K562 (cell line): ENCODE measurements around the gene PPM1N. TPM values are rescaled to one million over a fixed set of nuclear protein-coding genes. Genes with fewer than 3 reads are reported as not detected.

Experiments used
- BHLHE40 ChIP-seq: IDR thresholded peaks from 2 replicates; pipeline ENCODE4 v1.6.1; 2011; ENCODE audit warnings: low read length, improper control_type of control experiment
- DPF2 ChIP-seq: fragments of 450-650 bp; IDR thresholded peaks from 2 replicates; pipeline ENCODE4 v1.6.1; 2016
- ELF1 ChIP-seq: fragments of 200-800 bp; sonication (Bioruptor generic); IDR thresholded peaks from 2 replicates; pipeline ENCODE4 v1.6.1; 2016; ENCODE audit warnings: missing genetic modification characterization, missing compliant biosample characterization
- ESRRA ChIP-seq: fragments of 450-650 bp; IDR thresholded peaks from 2 replicates; pipeline ENCODE4 v1.6.1; 2014; ENCODE audit warnings: low read depth, mild to moderate bottlenecking, moderate library complexity, borderline replicate concordance
- GABPA ChIP-seq: fragments of 200-800 bp; sonication (Bioruptor generic); conservative IDR thresholded peaks from 2 replicates; pipeline ENCODE4 v1.6.1; 2016; ENCODE audit warnings: low read depth, missing genetic modification characterization, missing compliant biosample characterization
- HNRNPL ChIP-seq: fragments of 200-400 bp; formaldehyde crosslinking; IDR thresholded peaks from 2 replicates; pipeline ENCODE4 v1.6.1; 2017; ENCODE audit warnings: low read depth, mild to moderate bottlenecking, low read length
- KDM4B ChIP-seq, 2 experiments: fragments of 450-650 bp in 1 of 2; sonication (generic) in 1 of 2; IDR thresholded peaks; 2 replicates each; pipeline ENCODE4 v1.6.1; 2016 to 2017; ENCODE audit warnings: borderline replicate concordance in 2 of 2, antibody characterized with exemption in 1 of 2, low read depth in 1 of 2, mild to moderate bottlenecking in 1 of 2
- MAZ ChIP-seq, 2 experiments: fragments of 450-650 bp in 1 of 2; sonication (generic) in 1 of 2; formaldehyde crosslinking; IDR thresholded peaks in 1 of 2; conservative IDR thresholded peaks in 1 of 2; 2 replicates each; pipeline versions ENCODE4 v1.4.0 to v1.5.0; 2020; ENCODE audit warnings: mild to moderate bottlenecking in 1 of 2, missing genetic modification reagents in 1 of 2
- MTA3 ChIP-seq: fragments of 450-650 bp; formaldehyde crosslinking; IDR thresholded peaks from 2 replicates; pipeline ENCODE4 v1.6.1; 2017; ENCODE audit warnings: mild to moderate bottlenecking, borderline replicate concordance
- NFE2L1 ChIP-seq: fragments of 450-650 bp; IDR thresholded peaks from 2 replicates; pipeline ENCODE4 v1.6.1; 2016; ENCODE audit warnings: missing genetic modification characterization, low read depth, mild to moderate bottlenecking, missing compliant biosample characterization, moderate library complexity, borderline replicate concordance
- NR2C1 ChIP-seq, 2 experiments: fragments of 450-650 bp; IDR thresholded peaks; 2 replicates each; pipeline ENCODE4 v1.6.1; 2017; ENCODE audit warnings: mild to moderate bottlenecking in 2 of 2, antibody characterized with exemption in 1 of 2, inconsistent platforms in 1 of 2, missing compliant biosample characterization in 1 of 2, missing genetic modification characterization in 1 of 2
- NR2C2 ChIP-seq, 2 experiments: fragments of 200-800 bp in 1 of 2; sonication (Bioruptor generic) in 1 of 2; sonication (generic) in 1 of 2; formaldehyde crosslinking in 1 of 2; IDR thresholded peaks; 2 replicates each; pipeline versions ENCODE4 v1.6.1 to v1.8.0; 2016 to 2022; ENCODE audit warnings: mild to moderate bottlenecking in 1 of 2, missing compliant biosample characterization in 1 of 2, missing genetic modification characterization in 1 of 2, missing genetic modification reagents in 1 of 2
- POLR2A ChIP-seq: fragments of 450-650 bp; conservative IDR thresholded peaks from 2 replicates; pipeline ENCODE4 v1.6.1; 2016
- POLR2AphosphoS5 ChIP-seq: IDR thresholded peaks from 2 replicates; pipeline ENCODE4 v1.6.1; 2011; ENCODE audit warnings: mild to moderate bottlenecking, low read depth, low read length, moderate library complexity; ENCODE audit not compliant: control insufficient read depth, insufficient read depth
- POU5F1 ChIP-seq: fragments of 150-350 bp; IDR thresholded peaks from 2 replicates; pipeline ENCODE4 v1.6.1; 2014; ENCODE audit warnings: borderline replicate concordance, low read length, low read depth, mild to moderate bottlenecking; ENCODE audit not compliant: partially characterized antibody
- TBP ChIP-seq: optimal IDR thresholded peaks from 2 replicates; pipeline ENCODE3; 2011; ENCODE audit warnings: low read depth, low read length, improper control_type of control experiment
- polyA plus RNA-seq, 8 experiments: library from polyadenylated mRNA; depleted of rRNA in 4 of 8; stranded (reverse) in 5 of 8; unstranded in 3 of 8; fragments of >200 nt; fragmentation: Nextera tagmentation in 2 of 8; fragmentation: Illumina TruSeq in 1 of 8; extraction: Ambion mirVana in 2 of 8; extraction: Trizol in 1 of 8; gene quantifications; 2 replicates each; pipeline versions ENCODE4 v1.2.1 to v1.2.3, GENCODE V29; 2011 to 2014; ENCODE audit warnings: inconsistent platforms in 1 of 8, missing spikeins in 1 of 8
- total RNA-seq, 7 experiments: library from RNA; depleted of rRNA in 6 of 7; stranded (reverse); fragments of >200 nt in 6 of 7; fragmentation: Illumina TruSeq in 2 of 7; extraction: Trizol in 2 of 7; gene quantifications; 2 replicates each; pipeline versions ENCODE4 v1.2.1 to v1.2.3, GENCODE V29; 2011 to 2021; ENCODE audit warnings: low replicate concordance in 1 of 7
- TF ChIP-seq, protein P1 (sequence below): fragments of 200-800 bp; sonication (Bioruptor generic); IDR thresholded peaks from 2 replicates; pipeline ENCODE4 v1.6.1; 2017; ENCODE audit warnings: missing genetic modification characterization, missing compliant biosample characterization
- TF ChIP-seq, protein P2 (sequence below): sonication (generic); formaldehyde crosslinking; IDR thresholded peaks from 2 replicates; pipeline ENCODE4 v1.8.0; 2023; ENCODE audit warnings: mild to moderate bottlenecking, missing genetic modification reagents
- TF ChIP-seq, protein P3 (sequence below): IDR thresholded peaks from 2 replicates; pipeline ENCODE4 v1.6.1; 2014; ENCODE audit warnings: antibody characterized with exemption
- TF ChIP-seq, protein P4 (sequence below): sonication (generic); IDR thresholded peaks from 2 replicates; pipeline ENCODE4 v1.6.1; 2016

Gene PPM1N
- total and polyA plus RNA-seq, 9 of the 15 experiments (the other 6 are each of a cell fraction or from before 2014, with no cell fraction given), result 4.5 to 15.6 (median 8.7) TPM

- TF ChIP-seq, protein P1, sequence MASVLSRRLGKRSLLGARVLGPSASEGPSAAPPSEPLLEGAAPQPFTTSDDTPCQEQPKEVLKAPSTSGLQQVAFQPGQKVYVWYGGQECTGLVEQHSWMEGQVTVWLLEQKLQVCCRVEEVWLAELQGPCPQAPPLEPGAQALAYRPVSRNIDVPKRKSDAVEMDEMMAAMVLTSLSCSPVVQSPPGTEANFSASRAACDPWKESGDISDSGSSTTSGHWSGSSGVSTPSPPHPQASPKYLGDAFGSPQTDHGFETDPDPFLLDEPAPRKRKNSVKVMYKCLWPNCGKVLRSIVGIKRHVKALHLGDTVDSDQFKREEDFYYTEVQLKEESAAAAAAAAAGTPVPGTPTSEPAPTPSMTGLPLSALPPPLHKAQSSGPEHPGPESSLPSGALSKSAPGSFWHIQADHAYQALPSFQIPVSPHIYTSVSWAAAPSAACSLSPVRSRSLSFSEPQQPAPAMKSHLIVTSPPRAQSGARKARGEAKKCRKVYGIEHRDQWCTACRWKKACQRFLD (CRISPR knock-in tag), result 0 out of 2 replicates have a peak, but pooled peaks have one; percentile 38
- 0 out of 2 replicates have a peak, but pooled peaks have one; percentile 74 for TF ChIP-seq POLR2A
- TF ChIP-seq NR2C2 (CRISPR knock-in tag; IDR thresholded peaks at IDR 0.05), result peak; percentile 47; the same call in 1 of the 2 replicates
- TF ChIP-seq NR2C2 (tag; IDR thresholded peaks at IDR 0.05), result peak; percentile 80; the same call in 1 of the 2 replicates
- 0 out of 2 replicates have a peak, but pooled peaks have one; percentile 12 for TF ChIP-seq ESRRA
- peak; percentile 56 for TF ChIP-seq BHLHE40
- peak; percentile 50 for TF ChIP-seq NR2C1 (IDR thresholded peaks at IDR 0.05)
- peak; percentile 52 for TF ChIP-seq NR2C1 (tag; IDR thresholded peaks at IDR 0.05)
- TF ChIP-seq HNRNPL, result no peak
- TF ChIP-seq, protein P2, sequence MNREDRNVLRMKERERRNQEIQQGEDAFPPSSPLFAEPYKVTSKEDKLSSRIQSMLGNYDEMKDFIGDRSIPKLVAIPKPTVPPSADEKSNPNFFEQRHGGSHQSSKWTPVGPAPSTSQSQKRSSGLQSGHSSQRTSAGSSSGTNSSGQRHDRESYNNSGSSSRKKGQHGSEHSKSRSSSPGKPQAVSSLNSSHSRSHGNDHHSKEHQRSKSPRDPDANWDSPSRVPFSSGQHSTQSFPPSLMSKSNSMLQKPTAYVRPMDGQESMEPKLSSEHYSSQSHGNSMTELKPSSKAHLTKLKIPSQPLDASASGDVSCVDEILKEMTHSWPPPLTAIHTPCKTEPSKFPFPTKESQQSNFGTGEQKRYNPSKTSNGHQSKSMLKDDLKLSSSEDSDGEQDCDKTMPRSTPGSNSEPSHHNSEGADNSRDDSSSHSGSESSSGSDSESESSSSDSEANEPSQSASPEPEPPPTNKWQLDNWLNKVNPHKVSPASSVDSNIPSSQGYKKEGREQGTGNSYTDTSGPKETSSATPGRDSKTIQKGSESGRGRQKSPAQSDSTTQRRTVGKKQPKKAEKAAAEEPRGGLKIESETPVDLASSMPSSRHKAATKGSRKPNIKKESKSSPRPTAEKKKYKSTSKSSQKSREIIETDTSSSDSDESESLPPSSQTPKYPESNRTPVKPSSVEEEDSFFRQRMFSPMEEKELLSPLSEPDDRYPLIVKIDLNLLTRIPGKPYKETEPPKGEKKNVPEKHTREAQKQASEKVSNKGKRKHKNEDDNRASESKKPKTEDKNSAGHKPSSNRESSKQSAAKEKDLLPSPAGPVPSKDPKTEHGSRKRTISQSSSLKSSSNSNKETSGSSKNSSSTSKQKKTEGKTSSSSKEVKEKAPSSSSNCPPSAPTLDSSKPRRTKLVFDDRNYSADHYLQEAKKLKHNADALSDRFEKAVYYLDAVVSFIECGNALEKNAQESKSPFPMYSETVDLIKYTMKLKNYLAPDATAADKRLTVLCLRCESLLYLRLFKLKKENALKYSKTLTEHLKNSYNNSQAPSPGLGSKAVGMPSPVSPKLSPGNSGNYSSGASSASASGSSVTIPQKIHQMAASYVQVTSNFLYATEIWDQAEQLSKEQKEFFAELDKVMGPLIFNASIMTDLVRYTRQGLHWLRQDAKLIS (CRISPR knock-in tag), result no peak
- TF ChIP-seq TBP, result peak; percentile 63
- TF ChIP-seq MTA3, result 0 out of 2 replicates have a peak, but pooled peaks have one; percentile 62
- TF ChIP-seq, protein P3, sequence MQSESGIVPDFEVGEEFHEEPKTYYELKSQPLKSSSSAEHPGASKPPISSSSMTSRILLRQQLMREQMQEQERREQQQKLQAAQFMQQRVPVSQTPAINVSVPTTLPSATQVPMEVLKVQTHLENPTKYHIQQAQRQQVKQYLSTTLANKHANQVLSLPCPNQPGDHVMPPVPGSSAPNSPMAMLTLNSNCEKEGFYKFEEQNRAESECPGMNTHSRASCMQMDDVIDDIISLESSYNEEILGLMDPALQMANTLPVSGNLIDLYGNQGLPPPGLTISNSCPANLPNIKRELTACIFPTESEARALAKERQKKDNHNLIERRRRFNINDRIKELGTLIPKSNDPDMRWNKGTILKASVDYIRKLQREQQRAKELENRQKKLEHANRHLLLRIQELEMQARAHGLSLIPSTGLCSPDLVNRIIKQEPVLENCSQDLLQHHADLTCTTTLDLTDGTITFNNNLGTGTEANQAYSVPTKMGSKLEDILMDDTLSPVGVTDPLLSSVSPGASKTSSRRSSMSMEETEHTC, result no peak
- TF ChIP-seq ELF1, result peak; percentile 59
- TF ChIP-seq POLR2AphosphoS5, result 0 out of 2 replicates have a peak, but pooled peaks have one; percentile 9
- TF ChIP-seq NFE2L1, result no peak
- TF ChIP-seq MAZ (CRISPR knock-in tag; conservative IDR thresholded peaks at IDR 0.05 in 1 of 2, IDR thresholded peaks at IDR 0.05 in 1 of 2), result 0 out of 4 replicates have a peak, but pooled peaks of 1 of the 2 experiments have one; percentile 8
- peak; percentile 67 for TF ChIP-seq DPF2
- TF ChIP-seq POU5F1, result no peak
- peak in 1 of 2 experiments; percentile 22; a peak in 1 of 4 replicates for TF ChIP-seq KDM4B (IDR thresholded peaks at IDR 0.05; ENCODE audit: borderline replicate concordance in 2 of 2, low read depth in 1 of 2)
- TF ChIP-seq GABPA (tag), result peak; percentile 51; the same call in 1 of the 2 replicates
- TF ChIP-seq, protein P4, sequence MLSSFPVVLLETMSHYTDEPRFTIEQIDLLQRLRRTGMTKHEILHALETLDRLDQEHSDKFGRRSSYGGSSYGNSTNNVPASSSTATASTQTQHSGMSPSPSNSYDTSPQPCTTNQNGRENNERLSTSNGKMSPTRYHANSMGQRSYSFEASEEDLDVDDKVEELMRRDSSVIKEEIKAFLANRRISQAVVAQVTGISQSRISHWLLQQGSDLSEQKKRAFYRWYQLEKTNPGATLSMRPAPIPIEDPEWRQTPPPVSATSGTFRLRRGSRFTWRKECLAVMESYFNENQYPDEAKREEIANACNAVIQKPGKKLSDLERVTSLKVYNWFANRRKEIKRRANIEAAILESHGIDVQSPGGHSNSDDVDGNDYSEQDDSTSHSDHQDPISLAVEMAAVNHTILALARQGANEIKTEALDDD, result peak; percentile 89
These were observed 48.3 kb upstream of the PPM1N start (continued) for GRCh38 chr19:45450012-45450333.
